Lung (tissue), 12 donors: ENCODE data around the gene SLC13A5. TPM values are rescaled to one million over a fixed set of nuclear protein-coding genes. Genes with fewer than 3 reads are reported as not detected.
"Not testable (repeated sequence)": the region's sequence is repeated elsewhere in the genome, so short reads cannot be mapped to it uniquely, and the experiment has no call there.

Experiments
- ATAC-seq: fragments of 200-7000 bp; cut with Tn5 transposase; one replicate; pipeline ENCODE4 v1.9.1; 2020; ENCODE audit warnings: moderate number of reproducible peaks; ENCODE audit not compliant: insufficient read depth, low FRiP score
- DNase-seq, 3 donors: peaks; one replicate each; pipeline ENCODE4 v3.0.0-alpha.2; 2013 to 2017
- H3K27ac ChIP-seq, 2 donors: one replicate each; pipeline ENCODE4 v1.5.1; 2013; ENCODE audit warnings: mild to moderate bottlenecking in 2 of 2, moderate library complexity in 2 of 2, control low read depth in 1 of 2, inconsistent platforms in 1 of 2, low read depth in 1 of 2, low read length in 1 of 2
- H3K27me3 ChIP-seq, 3 donors: one replicate each; pipeline ENCODE4 v1.5.1; 2013; ENCODE audit warnings: low read length in 2 of 3; ENCODE audit not compliant: control insufficient read depth in 3 of 3, insufficient read depth in 3 of 3
- H3K36me3 ChIP-seq, 4 donors: one replicate each; pipeline ENCODE4 v1.5.1; 2013; ENCODE audit warnings: low read length in 4 of 4, mild to moderate bottlenecking in 1 of 4, moderate library complexity in 1 of 4; ENCODE audit not compliant: control insufficient read depth in 4 of 4, insufficient read depth in 4 of 4
- H3K4me1 ChIP-seq, 5 donors: one replicate each; pipeline ENCODE4 v1.5.1; 2013; ENCODE audit warnings: low read length in 5 of 5, mild to moderate bottlenecking in 2 of 5, moderate library complexity in 1 of 5; ENCODE audit not compliant: control insufficient read depth in 5 of 5, insufficient read depth in 5 of 5
- H3K4me3 ChIP-seq: one replicate; pipeline ENCODE4 v1.5.1; 2013; ENCODE audit warnings: mild to moderate bottlenecking, control low read depth, moderate library complexity
- H3K9ac ChIP-seq, 2 donors: one replicate each; pipeline ENCODE4 v1.5.1; 2013; ENCODE audit warnings: low read length in 2 of 2, control low read depth in 1 of 2; ENCODE audit not compliant: insufficient read depth in 1 of 2
- H3K9me3 ChIP-seq, 4 donors: one replicate each; pipeline ENCODE4 v1.5.1; 2013; ENCODE audit warnings: low read length in 3 of 4, mild to moderate bottlenecking in 1 of 4, moderate library complexity in 1 of 4; ENCODE audit not compliant: control insufficient read depth in 4 of 4, insufficient read depth in 3 of 4
- CTCF ChIP-seq: IDR thresholded peaks from 2 replicates; pipeline ENCODE4 v1.5.1; 2012; ENCODE audit warnings: mild to moderate bottlenecking; ENCODE audit errors: control extremely low read depth, extremely low read depth
- WGBS, 2 donors: extraction: QIAGEN DNeasy Blood & Tissue Kit; methylation state at CpG; one replicate each; pipeline ENCODE4 v1.1.7; 2013; 5-methylcytosine and 5-hydroxymethylcytosine counted together
- polyA plus RNA-seq, 2 donors: library from polyadenylated mRNA; stranded (reverse); fragments of 200-250 nt; gene quantifications; one replicate each; pipeline ENCODE4 v1.2.1, GENCODE V29; 2013
- total RNA-seq, 2 donors: library from RNA; depleted of rRNA in 1 of 2; stranded (reverse); fragments of >200 nt in 1 of 2; gene quantifications; one replicate each; pipeline ENCODE4 v1.2.1, GENCODE V29; 2014 to 2021
- donor health status: control.
- donor health status: control.
- donor health status: Bipolar disorder and iron deficiency.
- donor health status: healthy.
- donor health status: DM: yes; HTN: yes; CAD: no.

Gene SLC13A5
- total and polyA plus RNA-seq, 4 donors, result 0.18 TPM; not detected in 3

- no peak for TF ChIP-seq CTCF
- no peaks in the 10 kb centered on the region for H3K4me1 ChIP-seq
- H3K27ac ChIP-seq, result no peak overlapping the region
- H3K4me3 ChIP-seq, result no peak overlapping the region
- ATAC-seq (no peak), DNase-seq (no peak)
- no peaks in the 10 kb centered on the region for H3K9me3 ChIP-seq
- H3K9ac ChIP-seq, result no peak overlapping the region
- 81 to 92% methylated on average over 17 of the region's 17 CpGs for WGBS, 2 donors
- no peaks in the 10 kb centered on the region for H3K36me3 ChIP-seq
- peaks cover 0 to 7% (median 4%) of the 10 kb centered on the region in 3 donors for H3K27me3 ChIP-seq
Observed at GRCh38 chr17:6668219-6668618, 45.0 kb downstream of the SLC13A5 start.

- 43 to 47% methylated on average over 5 to 6 of the region's 6 CpGs for WGBS, 2 donors
- Histone ChIP-seq H3K4me3 (no peak overlapping the region), H3K9me3 (no peaks in the 10 kb centered on the region), H3K27me3 (peaks cover 0 to 7% (median 4%) of the 10 kb centered on the region in 3 donors), H3K4me1 (no peaks in the 10 kb centered on the region), H3K36me3 (no peaks in the 10 kb centered on the region), H3K9ac (no peak overlapping the region), H3K27ac (no peak overlapping the region)
- ATAC-seq, result no peak
- no peak for DNase-seq
- no peak for TF ChIP-seq CTCF
Observed at GRCh38 chr17:6667516-6667915, 45.7 kb downstream of the SLC13A5 start.

- TF ChIP-seq CTCF, result no peak
- Histone ChIP-seq H3K9me3 (no peaks in the 10 kb centered on the region), H3K4me3 (no peak overlapping the region), H3K27ac (no peak overlapping the region), H3K4me1 (no peaks in the 10 kb centered on the region), H3K9ac (no peak overlapping the region), H3K27me3 (peaks cover 0 to 7% (median 4%) of the 10 kb centered on the region in 3 donors), H3K36me3 (no peaks in the 10 kb centered on the region)
- WGBS, 2 donors, result 94 to 95% methylated on average over 6 of the region's 6 CpGs
- DNase-seq (no peak), ATAC-seq (no peak)
Observed at GRCh38 chr17:6666557-6666956, 46.6 kb downstream of the SLC13A5 start.

- Histone ChIP-seq H3K27ac (no peak overlapping the region), H3K9ac (no peak overlapping the region), H3K4me1 (no peaks in the 10 kb centered on the region), H3K9me3 (no peaks in the 10 kb centered on the region), H3K4me3 (no peak overlapping the region), H3K36me3 (no peaks in the 10 kb centered on the region), H3K27me3 (peaks cover 0 to 7% (median 4%) of the 10 kb centered on the region in 3 donors)
- TF ChIP-seq CTCF, result peak; percentile 88
- 19 to 23% methylated on average over 9 of the region's 9 CpGs for whole genome bisulfite sequencing, 2 donors
- peak; percentile 83 to 90 (median 85) for DNase-seq
- ATAC-seq, result peak; percentile 90
Observed at GRCh38 chr17:6666077-6666521, 47.1 kb downstream of the SLC13A5 start.

GRCh38 chr17:6663200-6663599 lies 50.0 kb downstream of the SLC13A5 start:
- H3K27ac ChIP-seq, DNase-seq, H3K9me3 ChIP-seq, H3K36me3 ChIP-seq, H3K4me1 ChIP-seq, H3K9ac ChIP-seq, H3K27me3 ChIP-seq, ATAC-seq, H3K4me3 ChIP-seq: not testable (repeated sequence)
- 92 to 93% methylated on average over 14 of the region's 14 CpGs for whole genome bisulfite sequencing, 2 donors
